HTERT RPE-1 (cell line): ENCODE results near the gene C9orf152.

Experiments
- in situ Hi-C: fragments of 300-500 bp; cut with MboI; formaldehyde crosslinking; loops from 4 replicates; pipeline ENCODE4 v1.14.3; 2020; ENCODE audit warnings: low sequenced_read_pairs

Gene C9orf152

GRCh38 chr9:110183208-110184145 lies 24.5 kb downstream of the C9orf152 start:
- in situ Hi-C loops: no loop called here

DNA sequence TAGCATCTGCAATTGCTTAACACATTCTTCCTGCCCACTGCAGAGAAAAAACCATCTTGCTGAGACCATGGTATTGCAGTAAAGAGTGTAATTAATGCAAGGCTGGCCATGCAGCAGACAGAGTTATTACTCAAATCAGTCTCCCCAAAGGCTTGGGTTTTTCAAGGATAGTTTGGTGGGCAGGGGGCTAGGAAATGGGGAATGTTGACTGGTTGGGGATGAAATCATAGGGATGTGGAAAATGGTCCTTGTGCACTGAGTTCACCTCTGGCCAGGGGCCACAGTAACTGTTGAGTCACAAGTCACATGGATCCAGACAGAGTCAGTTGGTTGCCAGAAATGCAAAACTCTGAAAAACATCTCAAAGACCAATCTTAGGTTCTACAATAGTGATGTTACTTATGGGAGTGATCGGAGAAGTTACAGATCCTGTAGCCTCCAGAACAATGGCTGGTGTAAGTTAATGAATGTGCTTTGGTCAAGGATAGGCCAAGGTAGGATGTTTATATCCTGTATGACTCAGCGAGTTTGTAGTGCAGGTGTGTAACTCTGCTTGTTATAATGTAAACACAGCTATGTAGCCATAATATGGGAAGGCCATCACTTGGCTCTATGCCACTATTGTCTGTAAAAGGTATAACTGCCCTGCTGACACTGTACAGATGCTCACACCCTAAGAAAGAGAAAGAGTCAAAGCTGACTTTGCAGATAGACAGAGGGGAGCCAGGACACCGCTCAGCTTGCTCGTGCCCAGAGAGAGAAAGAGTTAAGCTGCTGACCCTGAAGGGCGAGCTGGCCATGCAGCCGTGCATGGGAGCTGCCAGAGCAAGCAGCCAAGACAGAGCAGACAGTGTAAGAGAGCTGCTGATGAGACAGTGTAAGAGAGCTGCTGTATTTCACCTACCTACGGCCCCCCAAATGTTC lies 27.2 kb downstream of the C9orf152 start:
- in situ Hi-C loops: no loop called here

DNA sequence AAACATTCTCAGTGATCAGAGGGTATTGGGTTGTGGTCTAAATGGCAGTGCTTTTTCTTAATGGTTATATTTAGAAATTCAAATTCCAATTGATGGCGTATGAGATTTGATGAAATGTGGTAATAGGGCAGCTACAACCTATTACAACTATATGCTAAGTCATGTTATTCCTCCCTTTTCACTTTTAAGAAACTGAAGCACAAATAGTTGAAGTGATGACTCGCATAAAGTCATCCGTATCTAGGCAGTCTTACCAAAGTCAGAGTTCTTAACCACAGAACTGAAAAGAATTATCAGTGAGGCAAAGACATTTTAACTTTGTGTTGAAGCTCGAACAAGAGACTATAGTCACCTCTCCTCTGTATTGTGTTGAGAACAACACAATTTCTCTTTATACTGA lies 28.2 kb downstream of the C9orf152 start:
- in situ Hi-C loops: no loop called here

GRCh38 chr9:110178281-110178680 lies 29.7 kb downstream of the C9orf152 start:
- in situ Hi-C loops: no loop called here

- in situ Hi-C loops: no loop called here
Measured at GRCh38 chr9:110175275-110175968, 32.5 kb downstream of the C9orf152 start.

DNA sequence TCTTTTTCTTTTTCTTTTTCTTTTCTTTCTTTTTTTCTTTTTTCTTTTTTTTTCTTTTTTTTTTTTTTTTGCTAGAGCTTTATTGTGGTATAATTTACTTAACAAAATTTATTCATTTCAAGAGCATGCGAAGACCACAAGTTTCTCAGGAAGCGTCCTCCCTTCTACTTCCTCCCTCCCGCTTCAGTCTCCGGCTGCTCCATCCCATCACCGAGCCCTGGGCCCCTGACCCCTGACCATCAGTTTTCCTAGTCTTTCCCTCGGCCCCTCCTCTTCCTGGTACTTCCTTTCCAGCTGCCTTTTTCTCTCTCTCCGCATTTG lies 34.7 kb downstream of the C9orf152 start:
- in situ Hi-C loops: no loop called here

GRCh38 chr9:110170357-110171257 lies 37.4 kb downstream of the C9orf152 start:
- in situ Hi-C loops: no loop called here

DNA sequence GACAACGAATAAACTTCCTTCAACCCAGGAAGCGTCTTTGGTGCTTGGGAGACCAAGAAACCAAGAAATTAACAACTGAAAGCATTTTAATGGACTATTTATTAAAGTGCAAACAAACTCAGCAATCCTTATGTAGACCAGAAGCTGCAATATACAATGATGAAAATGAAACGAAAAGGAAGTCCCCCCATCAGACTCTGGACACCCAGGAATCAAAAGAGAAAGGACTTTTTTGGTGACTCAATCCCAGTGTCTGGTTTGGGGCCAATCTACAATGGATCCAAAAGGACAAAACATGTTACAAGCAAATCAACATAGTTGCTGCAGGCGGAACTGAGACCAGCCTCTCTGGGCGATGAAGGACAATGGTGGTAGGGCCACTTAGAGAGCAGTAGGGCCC lies 39.5 kb downstream of the C9orf152 start:
- in situ Hi-C loops: no loop called here

- in situ Hi-C loops: no loop called here
Measured at GRCh38 chr9:110161940-110162339, 46.0 kb downstream of the C9orf152 start.

- in situ Hi-C loops: no loop called here
Measured at GRCh38 chr9:110160685-110161084, 47.3 kb downstream of the C9orf152 start.

DNA sequence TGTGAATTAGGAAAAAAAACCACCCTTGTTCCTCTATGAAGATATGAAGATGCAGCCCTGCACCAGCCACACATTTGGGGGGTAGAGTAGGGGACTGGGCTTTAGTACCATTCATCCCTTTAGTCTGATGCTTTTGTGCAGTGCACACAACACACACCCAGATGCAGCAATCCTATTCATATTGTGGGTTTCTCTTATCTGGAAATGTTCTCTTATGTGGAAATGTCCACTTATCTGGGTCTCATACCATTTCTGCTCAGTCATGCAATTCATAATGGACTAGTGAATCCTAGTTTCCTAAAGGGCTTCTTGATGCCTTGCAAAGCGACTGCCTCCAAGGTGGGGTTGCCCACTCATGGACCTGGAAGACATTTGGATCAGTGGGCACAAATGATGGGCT lies 47.8 kb downstream of the C9orf152 start:
- in situ Hi-C loops: no loop called here

DNA sequence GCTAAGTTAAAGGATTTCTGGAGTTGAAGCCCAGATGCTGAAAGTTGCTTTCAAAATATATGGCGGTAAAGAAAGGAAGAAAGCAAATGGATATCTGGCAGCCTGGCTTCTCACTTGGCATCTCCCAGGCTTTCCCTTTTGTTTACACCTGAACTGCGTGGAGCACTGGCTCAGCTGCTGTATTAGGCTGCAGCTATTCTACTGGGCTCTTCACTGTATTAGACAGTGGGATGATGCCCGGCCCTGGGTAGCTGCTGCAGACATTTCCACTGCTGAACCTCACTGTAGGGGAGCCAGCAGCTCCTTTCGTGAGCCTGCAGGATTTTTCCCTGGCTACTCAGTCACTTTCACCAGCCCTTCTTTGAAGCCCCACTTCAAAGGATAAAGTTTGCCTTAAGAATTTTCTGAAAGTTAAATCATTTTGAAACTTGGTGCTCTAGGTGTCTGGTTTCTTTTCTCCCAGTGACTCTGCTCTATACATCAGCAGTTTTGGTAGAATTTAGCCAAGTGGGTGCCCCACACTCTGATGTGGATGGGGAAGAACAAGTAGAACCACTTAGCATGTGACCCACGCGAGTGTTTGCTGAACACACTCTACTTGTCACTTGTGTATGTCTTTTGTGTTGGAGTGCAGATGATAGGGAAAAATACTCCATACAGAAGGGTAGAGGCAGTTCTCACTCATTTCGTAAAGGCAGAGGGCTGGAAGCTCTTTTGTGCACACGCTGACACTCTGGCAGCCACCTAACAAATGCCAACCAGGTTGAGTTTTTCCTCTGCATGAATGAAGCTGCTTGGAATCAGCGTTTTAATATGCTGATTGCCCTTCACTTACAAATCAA lies 49.9 kb downstream of the C9orf152 start:
- in situ Hi-C loops: no loop called here

- in situ Hi-C loops: no loop called here
Measured at GRCh38 chr9:110156902-110157301, 51.1 kb downstream of the C9orf152 start.

DNA sequence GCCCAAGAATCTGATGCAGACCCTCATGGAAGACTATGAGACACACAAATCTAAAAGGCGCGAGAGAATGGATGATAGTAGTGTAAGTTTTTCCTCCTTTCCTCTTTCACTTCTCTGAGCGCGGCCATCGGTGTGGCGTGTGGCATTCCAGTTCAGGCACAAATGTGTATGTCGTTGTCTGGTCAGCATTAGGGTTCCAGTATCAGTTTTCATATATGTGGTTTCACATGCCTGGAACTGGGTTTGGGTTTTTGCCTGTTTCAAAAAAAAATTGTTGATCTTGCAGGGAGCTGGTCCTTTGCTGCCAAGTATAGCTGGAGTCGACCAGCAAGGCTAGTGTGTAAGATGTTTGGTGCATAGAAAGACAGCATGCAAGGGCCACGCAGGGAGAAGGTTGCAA lies 51.5 kb downstream of the C9orf152 start:
- in situ Hi-C loops: no loop called here

GRCh38 chr9:110155751-110156150 lies 52.2 kb downstream of the C9orf152 start:
- in situ Hi-C loops: no loop called here

GRCh38 chr9:110153431-110153830 lies 54.5 kb downstream of the C9orf152 start:
- in situ Hi-C loops: no loop called here

GRCh38 chr9:110152704-110153374 lies 55.1 kb downstream of the C9orf152 start:
- in situ Hi-C loops: no loop called here
